ENCODE data around the gene TRIOBP.

The TRIOBP gene

GRCh38 chr22:37806409-37807333 lies 109.8 kb downstream of the TRIOBP start:
- DNase-seq, result no peak

GRCh38 chr22:37807410-37808293 lies 110.8 kb downstream of the TRIOBP start, which contains the start of gene GCAT:
Gene GCAT (plus strand): TSS chr22:37807934. CDS start chr22:37807968, 34 bp downstream.
- peak; percentile 70 for DNase-seq

DNA sequence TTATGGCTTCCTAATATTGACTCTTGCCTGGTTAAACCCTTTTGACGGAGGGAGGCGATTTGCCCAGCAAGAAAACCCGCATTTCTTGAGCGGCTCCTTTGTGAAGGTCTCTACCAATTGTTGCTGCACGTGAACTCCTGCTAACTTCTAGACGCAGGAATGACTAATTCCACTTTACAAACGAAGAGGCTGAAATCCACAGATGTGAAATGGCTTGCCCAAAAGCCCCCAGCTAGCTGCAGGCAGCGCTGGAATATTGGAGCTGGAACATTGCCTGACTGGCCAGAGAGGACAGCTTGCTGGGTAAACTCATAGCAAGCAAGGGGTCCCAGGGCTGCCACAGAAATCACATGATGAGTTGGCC lies 111.4 kb downstream of the TRIOBP start:
- no peak for DNase-seq

DNA sequence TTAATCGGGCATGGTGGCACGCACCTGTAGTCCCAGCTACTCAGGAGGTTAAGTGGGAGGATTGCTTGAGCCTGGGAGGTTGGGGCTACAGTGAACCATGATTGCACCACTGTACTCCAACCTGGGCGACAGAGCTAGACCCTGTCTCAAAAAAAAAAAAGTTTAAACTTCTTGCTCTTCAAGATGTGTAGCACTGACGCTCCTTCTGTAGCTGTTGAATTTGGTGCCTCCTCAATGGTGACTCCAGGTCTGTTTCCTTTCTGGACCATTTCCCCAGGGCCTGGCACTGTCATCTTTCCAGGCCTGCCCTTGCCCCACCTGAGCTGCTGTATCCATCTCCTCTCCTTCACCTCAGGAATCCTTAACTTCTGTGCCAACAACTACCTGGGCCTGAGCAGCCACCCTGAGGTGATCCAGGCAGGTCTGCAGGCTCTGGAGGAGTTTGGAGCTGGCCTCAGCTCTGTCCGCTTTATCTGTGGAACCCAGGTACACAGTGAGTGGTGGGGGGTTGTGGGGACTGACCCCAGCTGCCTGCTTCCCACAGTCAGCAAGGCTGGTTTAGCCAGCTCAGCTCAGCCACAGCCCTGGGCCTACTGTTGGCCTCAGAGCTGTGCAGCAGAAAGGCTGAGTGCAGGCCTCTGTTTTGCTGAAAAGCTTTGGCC lies 113.0 kb downstream of the TRIOBP start:
- no peak for DNase-seq

GRCh38 chr22:37811867-37812266 lies 115.0 kb downstream of the TRIOBP start:
- DNase-seq, result no peak

DNA sequence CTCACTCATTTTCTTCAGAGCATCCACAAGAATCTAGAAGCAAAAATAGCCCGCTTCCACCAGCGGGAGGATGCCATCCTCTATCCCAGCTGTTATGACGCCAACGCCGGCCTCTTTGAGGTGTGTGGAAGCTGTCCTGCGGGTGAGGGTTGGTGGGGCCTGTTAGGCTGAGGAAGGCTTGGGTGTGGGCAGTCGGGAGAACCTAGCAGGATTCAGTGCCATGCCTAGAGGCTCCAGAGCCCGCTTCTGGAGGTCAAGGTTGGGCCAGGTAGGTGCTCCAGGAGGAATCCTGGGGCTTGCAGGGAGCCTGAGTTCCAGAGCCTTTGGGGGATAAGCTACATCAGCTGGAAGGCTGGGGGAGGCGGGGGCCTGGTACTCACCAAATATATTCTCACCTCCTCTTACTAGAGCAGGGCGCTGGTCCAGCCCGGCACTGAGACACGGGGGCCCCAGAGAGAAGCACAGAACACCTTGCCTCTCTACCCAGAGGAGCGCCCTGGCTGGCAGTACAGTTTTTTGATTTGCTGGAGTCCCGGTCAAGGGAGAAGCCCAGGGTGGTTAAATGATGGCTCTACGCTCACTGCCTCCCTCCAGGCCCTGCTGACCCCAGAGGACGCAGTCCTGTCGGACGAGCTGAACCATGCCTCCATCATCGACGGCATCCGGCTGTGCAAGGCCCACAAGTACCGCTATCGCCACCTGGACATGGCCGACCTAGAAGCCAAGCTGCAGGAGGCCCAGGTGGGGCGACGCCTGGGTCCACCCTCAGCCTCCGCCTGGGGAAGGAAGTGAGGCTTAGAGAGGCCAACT lies 116.2 kb downstream of the TRIOBP start:
- DNase-seq, result no peak

- DNase-seq, result no peak
Observed at GRCh38 chr22:37815593-37815992, 118.7 kb downstream of the TRIOBP start.

DNA sequence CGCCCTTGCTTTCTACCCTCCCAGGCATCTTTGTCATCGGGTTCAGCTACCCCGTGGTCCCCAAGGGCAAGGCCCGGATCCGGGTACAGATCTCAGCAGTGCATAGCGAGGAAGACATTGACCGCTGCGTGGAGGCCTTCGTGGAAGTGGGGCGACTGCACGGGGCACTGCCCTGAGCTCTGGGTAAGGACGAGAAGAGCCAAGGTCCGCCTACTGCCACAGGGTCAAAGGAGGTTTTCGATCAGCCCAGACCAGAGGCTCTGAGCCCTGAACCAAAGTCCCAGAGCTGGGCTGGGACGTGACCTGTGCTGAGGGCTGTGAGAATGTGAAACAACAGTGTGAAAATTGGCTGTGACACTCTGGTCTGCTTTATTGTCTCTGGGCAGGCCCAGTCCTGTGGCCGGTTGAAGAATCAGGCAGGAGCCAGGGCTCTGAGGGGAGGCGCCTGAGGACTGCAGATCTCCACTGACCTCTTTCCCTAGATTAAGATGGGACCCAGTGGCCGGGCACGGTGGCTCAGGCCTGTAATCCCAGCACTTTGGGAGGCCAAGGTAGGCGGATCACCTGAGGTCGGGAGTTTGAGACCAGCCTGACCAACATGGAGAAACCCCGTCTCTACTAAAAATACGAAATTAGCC lies 119.8 kb downstream of the TRIOBP start:
- DNase-seq, result no peak

GRCh38 chr22:37817705-37818408 lies 121.0 kb downstream of the TRIOBP start:
- peak; percentile 82 for DNase-seq

GRCh38 chr22:37818409-37819104 lies 121.7 kb downstream of the TRIOBP start:
- DNase-seq, result peak; percentile 53

DNA sequence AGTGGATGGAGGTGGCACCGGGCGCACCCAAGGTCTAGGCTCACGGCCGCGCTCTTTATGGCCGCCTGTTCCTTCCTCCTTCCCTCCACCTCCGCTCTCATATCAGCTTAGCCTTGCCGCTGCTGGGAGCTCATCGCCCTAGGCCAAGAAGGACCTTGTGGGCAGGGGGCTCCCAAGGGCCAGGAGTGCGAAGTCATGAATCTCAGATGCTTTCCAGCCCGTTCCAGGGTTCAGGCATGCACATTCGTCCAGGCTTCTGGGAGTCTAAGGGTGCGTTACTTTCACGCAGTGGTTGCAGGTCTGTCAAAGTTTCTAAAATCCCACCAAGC lies 122.2 kb downstream of the TRIOBP start:
- no peak for DNase-seq

GRCh38 chr22:37820350-37820749 lies 123.5 kb downstream of the TRIOBP start:
- no peak for DNase-seq

GRCh38 chr22:37822079-37822833 lies 125.4 kb downstream of the TRIOBP start:
- no peak for DNase-seq

DNA sequence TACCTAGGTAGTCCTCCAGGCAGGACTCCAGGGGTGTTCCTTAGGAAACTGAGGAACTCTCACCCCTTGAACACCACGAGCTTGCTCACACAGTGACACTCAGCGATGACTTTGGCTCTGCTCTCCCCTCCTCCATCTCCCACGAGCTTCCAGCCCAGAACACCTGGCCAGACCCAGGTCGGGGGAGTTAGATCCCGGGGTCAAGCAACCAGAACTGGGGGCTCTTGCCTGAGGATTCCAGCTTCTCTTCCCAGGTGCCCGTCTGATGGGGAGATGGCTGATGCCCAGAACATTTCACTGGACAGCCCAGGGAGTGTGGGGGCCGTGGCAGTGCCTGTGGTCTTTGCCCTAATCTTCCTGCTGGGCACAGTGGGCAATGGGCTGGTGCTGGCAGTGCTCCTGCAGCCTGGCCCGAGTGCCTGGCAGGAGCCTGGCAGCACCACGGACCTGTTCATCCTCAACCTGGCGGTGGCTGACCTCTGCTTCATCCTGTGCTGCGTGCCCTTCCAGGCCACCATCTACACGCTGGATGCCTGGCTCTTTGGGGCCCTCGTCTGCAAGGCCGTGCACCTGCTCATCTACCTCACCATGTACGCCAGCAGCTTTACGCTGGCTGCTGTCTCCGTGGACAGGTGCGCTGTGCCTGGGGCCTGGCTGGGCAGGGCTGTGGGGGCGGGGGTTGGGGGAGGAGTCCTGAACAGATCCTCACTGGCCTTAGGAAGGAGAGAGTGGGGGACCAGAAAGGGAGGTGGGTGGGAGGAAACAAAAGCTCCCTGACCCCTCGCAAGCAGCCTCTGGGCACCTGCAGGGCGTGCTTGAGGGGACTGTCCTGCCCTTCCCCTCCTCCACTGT lies 126.5 kb downstream of the TRIOBP start, which contains the start of gene GALR3:
Gene GALR3, plus strand, starts transcription at position 249 of the 852 bp plus-strand sequence. Its CDS starts 25 bp downstream, at position 274.
- DNase-seq, result no peak

DNA sequence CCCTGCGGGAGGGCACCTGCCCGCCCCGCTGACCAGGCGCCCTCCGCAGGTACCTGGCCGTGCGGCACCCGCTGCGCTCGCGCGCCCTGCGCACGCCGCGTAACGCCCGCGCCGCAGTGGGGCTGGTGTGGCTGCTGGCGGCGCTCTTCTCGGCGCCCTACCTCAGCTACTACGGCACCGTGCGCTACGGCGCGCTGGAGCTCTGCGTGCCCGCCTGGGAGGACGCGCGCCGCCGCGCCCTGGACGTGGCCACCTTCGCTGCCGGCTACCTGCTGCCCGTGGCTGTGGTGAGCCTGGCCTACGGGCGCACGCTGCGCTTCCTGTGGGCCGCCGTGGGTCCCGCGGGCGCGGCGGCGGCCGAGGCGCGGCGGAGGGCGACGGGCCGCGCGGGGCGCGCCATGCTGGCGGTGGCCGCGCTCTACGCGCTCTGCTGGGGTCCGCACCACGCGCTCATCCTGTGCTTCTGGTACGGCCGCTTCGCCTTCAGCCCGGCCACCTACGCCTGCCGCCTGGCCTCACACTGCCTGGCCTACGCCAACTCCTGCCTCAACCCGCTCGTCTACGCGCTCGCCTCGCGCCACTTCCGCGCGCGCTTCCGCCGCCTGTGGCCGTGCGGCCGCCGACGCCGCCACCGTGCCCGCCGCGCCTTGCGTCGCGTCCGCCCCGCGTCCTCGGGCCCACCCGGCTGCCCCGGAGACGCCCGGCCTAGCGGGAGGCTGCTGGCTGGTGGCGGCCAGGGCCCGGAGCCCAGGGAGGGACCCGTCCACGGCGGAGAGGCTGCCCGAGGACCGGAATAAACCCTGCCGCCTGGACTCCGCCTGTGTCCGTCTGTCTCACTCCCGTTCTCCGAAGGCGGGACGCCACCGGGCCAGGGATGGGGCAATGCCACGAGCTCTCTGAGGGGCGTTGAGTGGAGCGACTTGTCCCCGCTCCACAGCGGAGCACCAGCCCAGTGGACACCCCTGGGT lies 128.1 kb downstream of the TRIOBP start:
- DNase-seq, result no peak
